Measurements from ENCODE around the gene RGS3.

DNA sequence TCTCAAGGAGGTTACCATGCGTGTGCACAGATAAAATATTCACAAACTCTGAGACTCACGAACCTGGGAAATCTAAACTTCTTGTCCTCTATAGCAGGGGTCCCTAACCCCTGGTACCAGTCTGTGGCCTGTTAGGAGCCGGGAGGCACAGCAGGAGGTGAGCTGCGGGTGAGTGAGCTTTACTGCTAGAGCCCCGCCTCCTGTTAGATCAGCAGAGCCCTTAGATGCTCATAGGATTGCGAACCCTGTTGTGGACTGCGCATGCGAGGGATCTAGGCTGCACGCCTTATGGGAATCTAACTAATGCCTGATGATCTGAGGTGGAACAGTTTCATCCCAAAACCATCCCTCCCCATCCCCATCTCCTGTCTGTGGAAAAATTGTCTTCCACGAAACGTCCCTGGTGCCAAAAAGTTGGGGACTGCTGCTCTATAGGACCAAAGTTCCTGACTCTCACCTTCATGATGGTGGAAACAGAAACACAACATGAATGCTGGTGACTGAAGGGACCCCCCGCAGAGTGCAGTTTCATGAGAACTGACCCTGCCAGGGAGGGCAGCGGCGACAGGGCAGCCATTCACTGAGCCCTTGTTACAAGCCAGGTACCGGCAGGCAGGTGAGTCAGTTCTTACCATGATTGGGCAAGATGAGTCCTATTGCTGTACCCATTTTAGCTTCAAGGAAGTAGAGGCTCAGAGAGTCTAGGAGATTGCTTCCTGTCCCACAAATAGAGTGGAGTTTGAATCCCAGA is 181.9 kb downstream of the RGS3 start:
- TF ChIP-seq EZH2 (IDR thresholded peaks at IDR 0.05) (no peak), POLR2A (IDR thresholded peaks at IDR 0.05; ENCODE audit: borderline replicate concordance, extremely low read depth, insufficient read depth, insufficient read length) (no peak), EZH2phosphoT487 (IDR thresholded peaks at IDR 0.05; ENCODE audit: borderline replicate concordance) (no peak), SIN3A (IDR thresholded peaks at IDR 0.05; ENCODE audit: low read depth) (no peak)
- TF ChIP-seq, protein P1, sequence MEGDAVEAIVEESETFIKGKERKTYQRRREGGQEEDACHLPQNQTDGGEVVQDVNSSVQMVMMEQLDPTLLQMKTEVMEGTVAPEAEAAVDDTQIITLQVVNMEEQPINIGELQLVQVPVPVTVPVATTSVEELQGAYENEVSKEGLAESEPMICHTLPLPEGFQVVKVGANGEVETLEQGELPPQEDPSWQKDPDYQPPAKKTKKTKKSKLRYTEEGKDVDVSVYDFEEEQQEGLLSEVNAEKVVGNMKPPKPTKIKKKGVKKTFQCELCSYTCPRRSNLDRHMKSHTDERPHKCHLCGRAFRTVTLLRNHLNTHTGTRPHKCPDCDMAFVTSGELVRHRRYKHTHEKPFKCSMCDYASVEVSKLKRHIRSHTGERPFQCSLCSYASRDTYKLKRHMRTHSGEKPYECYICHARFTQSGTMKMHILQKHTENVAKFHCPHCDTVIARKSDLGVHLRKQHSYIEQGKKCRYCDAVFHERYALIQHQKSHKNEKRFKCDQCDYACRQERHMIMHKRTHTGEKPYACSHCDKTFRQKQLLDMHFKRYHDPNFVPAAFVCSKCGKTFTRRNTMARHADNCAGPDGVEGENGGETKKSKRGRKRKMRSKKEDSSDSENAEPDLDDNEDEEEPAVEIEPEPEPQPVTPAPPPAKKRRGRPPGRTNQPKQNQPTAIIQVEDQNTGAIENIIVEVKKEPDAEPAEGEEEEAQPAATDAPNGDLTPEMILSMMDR (IDR thresholded peaks at IDR 0.05 in 2 of 3, conservative IDR thresholded peaks at IDR 0.05 in 1 of 3; ENCODE audit: borderline replicate concordance in 1 of 3, insufficient read depth in 1 of 3, low read depth in 2 of 3, low read length in 2 of 3), result no peak
